NCI-H1048 (cell line): ENCODE results near the gene DNAJC10.
"Not testable (repeated sequence)": the region's sequence is repeated elsewhere in the genome, so short reads cannot be mapped to it uniquely, and the experiment has no call there.

Source experiments
- DNase-seq: peaks from one replicate; lab custom pipeline; 2025; lab: John Stamatoyannopoulos, UW

DNAJC10 gene

DNA sequence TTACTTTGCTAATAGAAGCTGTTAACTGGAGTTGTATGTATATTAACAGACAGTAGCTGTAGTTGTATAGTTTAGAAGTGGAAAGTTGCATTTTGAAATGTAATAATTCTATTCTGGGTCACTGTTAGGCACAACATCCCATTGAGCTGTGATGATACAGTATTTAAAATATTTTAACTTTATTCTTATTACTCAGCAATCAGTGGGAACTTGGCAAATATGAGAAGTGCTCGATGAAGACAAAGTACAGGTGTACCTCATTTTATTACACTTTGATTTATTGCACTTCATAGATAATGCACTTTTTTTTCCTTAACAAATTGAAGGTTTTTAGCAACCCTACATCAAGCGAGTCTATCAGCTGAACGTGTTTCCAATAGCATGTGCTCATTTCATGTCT, 8.6 kb downstream of the DNAJC10 start:
- no peak for DNase-seq

DNA sequence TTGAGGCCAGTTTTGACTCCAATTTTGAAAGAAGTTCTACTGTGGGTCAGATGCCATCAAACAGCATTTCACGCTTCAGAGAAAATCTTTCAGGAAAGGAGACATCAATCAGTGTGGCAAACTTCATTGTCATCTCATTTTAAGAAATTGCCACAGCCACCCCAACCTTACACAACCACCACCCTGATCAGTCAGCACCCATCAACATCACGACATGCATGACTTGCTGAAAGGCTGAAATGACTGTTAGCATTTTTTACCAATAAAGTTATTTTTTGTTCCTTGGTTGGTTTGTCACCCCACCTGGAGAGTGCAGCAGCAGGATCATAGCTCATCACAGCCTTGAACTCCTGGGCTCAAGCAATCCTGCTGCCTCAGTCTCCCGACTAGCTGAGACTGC, 10.4 kb downstream of the DNAJC10 start:
- DNase-seq: no peak

DNA sequence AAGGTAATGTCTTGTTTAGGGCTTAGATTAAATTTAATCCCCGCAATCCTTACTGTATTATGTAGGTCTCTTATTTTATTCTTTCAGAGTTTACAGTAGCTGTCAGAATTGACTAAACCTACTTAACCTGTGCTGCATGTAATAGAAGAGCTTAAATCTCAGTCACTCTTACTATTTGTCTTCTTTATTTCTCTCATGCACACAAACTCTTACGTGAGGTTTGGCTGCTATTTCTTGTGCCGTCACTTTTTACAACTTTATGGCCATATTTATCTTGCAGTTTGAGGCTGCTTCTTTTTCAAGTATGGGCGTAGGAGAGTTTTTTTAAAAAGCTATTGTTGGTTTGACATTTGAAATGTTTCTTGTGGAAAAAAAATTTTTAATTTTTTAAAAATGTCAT, 12.0 kb downstream of the DNAJC10 start:
- DNase-seq: no peak

DNA sequence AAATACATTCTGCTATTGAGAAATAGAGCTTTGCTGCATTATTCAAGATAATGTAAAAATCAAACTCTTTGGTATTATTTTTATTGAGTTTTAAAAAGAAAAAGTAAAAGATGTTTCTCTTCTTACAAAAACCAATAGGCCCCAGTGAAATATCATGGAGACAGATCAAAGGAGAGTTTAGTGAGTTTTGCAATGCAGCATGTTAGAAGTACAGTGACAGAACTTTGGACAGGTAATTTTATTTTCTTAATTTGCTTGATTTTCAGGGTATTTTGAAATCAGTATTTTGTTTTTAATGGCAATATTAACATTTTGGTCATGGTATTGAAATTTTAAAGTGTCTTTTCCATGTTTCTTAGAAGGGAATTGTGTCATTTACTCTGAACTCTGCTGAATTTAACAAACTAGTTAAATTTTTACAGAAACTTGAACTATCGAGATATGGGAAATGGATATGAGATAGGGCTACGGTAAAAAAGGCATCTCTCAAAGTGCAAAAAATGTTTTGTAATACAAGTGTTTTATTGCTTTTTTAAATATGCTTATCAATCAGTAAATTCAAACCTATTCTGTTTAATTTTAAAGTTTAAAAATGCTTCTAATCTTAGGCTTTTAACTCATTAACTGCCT, 13.8 kb downstream of the DNAJC10 start:
- DNase-seq: no peak

DNA sequence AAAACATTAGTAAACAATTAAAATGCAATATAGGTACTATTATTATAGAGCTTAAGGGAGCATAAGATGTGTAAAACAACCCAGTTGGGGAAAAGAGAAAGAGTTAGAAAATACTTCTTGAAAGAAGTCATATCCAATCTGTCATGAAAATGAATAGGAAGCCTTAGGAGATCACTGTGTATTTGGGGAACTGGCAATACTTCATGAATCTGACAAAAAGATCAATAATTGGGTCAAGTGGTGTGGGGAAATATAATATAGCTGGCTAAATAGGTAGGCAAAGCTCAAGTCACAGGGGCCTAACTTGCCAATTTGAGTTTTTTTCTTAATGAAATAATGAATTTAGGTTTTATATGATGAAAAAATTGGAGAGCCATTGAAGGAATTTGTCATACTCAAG, 14.4 kb downstream of the DNAJC10 start:
- no peak for DNase-seq

DNA sequence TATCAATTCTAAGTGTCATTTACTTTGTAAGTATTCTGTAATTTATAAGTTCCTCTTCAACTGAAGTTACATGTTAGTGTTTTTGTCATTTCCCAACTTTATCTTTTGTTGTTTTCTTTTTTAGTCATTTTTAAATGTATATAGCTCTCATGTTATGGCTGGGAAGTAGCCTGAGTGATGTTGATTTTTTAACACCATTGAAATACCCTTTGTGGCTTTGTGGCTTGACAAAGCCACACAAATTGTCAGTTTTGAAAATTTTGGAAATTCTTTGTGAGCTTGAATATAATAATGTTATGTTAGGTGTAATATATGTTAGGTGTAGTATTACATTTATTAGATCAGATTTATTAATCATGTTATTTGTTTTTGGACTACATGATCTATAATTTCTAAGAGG, 16.7 kb downstream of the DNAJC10 start:
- DNase-seq: no peak

DNA sequence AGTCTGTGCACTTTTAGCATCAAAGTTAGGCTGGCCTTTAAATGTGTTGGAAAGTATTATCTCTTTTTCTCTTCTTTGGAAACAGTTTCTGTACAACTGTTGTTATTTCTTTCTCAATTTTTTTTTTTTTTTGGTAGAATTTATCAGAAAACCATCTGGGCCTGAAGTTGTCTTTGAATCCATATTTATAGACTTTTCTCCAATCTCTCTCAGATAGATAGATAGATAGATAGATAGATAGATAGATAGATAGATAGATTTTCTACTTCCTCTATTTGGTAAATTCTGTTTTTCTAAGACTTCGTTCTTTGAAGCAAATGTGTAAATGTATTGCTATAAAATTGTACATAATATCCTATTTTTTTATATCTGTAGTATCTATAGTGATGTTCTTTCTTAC, 17.5 kb downstream of the DNAJC10 start:
- no peak for DNase-seq

DNA sequence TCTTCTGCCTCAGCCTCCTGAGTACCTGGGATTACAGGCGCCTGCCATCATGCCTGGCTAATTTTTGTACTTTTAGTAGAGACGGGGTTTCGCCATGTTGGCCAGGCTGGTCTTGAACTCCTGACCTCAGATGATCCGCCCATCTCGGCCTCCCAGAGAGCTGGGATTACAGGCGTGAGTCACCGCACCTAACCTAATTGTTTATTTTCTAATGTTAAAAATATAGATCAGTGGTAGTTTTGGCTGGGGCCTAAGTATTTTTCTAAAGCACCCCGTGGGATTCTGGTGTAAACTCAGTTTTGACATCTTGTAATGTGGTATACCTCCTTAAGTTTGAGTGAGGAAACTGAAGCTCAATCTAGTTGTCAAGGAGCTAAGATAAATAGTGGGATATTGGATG, 20.8 kb downstream of the DNAJC10 start:
- not testable (repeated sequence) for DNase-seq

DNA sequence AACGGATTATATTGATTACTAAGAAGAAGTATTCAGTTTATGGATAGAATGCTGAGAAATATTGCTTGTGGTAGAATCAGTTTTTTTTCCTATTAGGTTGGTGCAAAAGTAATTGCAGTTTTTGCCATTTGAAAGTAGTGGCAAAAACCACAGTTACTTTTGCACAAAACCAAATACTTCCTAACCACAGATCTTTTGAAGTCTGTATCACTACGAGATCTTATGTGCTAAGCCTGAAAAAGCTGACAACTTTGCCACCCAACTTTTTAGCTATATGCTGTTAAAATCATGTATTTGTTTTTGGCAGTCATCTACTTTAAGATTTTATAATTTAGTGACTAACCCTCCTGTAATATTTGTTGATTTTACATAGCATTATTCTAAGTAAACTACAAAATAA, 24.6 kb downstream of the DNAJC10 start:
- no peak for DNase-seq

DNA sequence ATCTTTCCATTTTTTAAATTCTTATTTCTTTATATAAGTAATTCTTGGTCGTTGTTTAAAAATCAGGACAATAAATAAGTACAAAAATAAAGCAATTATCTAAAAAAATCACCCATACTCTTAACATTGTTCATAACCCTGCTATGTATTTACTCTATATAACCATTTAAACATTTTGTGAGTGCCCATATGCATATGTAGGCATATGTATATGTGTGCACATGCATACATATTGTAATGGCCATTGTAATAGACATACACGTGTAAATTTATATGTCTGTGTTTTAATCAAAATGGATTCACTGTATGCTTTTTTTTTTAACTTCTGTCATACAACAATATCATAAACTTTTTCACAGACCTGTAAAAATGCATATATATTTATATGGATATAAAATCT, 25.6 kb downstream of the DNAJC10 start:
- DNase-seq: no peak

DNA sequence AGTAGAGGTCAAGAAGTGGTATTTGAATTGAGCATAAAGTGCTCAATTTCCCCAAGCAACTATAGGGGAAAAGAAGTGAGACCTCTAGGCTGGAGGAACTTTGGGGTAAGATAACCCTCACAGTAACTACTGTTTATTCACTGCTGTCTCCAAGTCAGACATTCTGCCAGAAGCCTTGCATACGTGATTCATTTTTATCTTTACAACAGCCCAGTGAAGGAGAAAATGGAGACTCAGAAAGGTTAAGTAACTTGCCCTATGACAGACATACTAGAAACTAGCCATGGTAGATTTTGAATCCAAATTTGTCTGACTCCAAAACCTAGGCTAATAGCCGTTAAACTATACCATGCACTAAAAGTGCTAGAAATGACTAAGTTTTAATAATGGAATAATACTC, 28.4 kb downstream of the DNAJC10 start:
- no peak for DNase-seq

DNA sequence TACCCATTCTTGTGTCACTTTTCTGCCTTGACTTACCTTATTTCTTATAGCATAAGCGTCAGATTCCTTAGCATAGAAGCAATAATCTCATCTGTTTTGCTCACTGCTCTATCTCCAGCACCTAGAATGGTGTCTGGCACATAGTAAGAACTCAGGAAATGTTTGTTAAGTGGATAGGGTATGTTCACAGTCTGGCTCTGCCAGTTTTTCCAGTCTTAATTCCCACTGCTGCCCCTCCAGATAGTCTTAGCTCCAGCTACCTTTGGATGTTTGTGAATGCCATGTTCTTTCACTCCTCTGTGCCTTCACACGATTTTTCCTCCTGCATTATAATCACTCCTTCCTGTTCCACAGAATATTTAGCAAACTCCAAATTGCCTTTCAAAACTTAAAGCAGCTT, 29.0 kb downstream of the DNAJC10 start:
- DNase-seq: no peak

DNA sequence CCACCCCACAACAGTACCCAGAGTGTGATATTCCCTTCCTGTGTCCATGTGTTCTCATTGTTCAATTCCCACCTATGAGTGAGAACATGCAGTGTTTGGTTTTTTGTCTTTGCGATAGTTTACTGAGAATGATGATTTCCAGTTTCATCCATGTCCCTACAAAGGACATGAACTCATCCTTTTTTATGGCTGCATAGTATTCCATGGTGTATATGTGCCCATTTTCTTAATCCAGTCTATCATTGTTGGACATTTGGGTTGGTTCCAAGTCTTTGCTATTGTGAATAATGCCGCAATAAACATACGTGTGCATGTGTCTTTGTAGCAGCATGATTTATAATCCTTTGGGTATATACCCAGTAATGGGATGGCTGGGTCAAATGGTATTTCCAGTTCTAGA, 29.8 kb downstream of the DNAJC10 start:
- not testable (repeated sequence) for DNase-seq

DNA sequence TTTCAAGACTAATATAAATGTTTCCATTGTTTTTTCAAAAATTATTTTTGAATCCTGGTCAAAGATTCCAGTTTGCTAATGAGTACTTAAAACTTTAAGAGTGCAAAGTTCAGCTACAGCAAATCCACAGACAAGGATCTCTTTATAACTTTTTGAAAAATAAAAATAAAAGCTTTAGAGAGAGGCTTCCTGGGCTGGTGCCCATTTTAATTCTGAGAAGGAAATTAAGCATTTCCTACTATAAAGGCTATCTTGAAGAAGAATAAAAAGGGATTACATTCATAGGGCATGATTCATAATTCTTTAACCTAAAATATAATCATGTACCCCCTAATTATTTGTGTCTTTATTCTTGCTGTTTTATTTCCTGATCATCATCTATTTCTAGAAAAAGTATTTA, 38.2 kb downstream of the DNAJC10 start:
- DNase-seq: no peak

DNA sequence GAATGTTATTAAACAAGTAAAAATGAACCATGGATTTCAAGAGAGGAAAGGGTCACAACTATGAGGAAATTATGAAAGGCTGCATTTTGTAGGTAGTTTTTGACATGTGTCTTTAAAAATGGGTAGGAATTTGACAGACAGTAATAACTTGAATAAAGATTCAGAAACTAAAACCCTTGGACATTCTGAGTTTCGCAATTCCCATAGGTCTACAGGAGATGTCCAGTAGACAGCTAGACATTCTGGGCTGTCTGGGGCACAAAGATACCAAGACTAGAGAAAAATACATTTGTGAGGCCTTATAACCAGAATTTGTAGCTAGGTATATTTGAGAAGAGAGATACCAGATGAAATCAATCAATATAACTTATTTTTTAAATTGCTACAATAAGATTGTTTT, 42.3 kb downstream of the DNAJC10 start:
- DNase-seq: no peak

DNA sequence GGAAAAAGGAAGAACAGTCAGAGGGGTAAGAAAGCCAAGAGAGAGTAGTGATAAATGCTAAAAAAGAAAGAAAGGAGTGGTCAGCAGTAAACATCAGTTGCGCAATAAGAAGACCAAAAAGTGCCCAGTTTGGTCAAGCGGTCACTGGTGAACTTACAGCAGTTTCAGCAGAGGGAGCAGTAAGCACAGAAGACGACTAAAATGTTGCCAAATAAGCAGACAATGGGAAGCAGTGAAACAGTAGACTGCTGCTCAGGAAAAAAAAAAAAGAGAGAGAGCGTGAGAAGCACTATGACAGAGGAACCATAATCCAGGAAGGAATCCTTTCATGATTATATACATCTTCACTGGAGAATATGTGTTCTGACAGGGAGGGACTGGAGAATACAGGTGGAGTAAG, 45.8 kb downstream of the DNAJC10 start:
- DNase-seq: no peak

DNA sequence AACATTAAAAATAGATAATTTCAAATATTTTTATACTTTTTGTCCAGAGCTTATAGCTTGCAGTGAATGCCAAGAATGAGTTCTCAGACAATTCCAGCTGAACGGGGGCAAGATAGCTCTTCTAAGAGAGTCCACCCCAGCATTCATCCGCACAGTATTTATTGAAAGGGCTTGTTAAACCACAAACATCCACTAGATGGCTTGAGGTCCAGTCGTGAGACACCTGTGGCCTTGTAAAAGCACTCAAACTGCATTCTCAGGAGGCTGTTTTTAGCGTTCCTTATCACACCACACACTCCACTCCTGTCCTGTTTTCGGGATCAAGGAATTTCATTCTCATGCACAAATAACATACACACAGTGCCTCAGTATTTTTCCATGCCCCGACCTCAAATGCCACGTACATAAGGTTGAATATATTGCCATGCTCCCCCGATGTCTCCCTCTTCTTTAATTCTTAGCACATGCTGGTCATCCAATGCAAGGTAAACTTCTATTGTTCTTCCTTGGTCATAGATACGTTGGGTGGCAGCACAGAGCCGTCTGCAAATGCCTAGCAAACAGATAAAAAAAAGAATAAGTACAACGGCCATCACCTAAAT, 47.4 kb downstream of the DNAJC10 start:
- DNase-seq: no peak

DNA sequence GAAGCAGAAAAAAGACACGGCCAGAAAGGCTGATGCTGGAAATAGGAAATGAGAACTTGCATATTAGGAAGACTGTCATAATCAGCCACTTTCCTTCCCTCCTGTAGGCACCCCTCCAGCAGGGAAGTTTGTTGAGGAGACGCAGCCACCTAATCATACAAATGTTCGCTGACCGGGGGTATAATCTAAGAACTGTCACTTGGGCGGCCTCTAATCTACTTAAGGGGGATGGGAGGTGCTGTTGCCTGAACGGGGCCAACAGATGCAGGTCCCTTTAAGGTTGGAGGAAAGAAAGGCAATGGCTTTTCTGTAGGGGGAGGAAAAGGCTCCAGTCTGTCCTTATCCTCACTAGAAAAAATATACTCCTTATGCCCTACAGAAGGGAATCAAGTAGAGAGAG, 50.6 kb downstream of the DNAJC10 start:
- DNase-seq: no peak

DNA sequence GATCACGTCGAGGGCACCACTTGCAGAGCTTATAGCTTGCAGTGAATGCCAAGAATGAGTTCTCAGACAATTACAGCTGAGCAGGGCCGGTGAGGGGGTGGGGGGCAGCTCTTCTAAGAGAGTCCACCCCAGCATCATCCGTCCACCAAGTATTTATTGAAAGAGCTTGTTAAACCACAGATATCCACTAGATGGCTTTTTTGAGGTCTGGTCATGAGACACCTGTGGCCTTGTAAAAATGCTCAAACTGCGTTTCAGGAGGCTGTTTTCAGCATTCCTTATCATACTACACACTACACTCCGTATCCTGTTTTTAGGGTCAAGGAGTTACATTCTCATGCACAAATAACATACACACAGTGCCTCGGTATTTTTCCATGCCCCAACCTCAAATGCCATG, 51.5 kb downstream of the DNAJC10 start:
- DNase-seq: no peak

DNA sequence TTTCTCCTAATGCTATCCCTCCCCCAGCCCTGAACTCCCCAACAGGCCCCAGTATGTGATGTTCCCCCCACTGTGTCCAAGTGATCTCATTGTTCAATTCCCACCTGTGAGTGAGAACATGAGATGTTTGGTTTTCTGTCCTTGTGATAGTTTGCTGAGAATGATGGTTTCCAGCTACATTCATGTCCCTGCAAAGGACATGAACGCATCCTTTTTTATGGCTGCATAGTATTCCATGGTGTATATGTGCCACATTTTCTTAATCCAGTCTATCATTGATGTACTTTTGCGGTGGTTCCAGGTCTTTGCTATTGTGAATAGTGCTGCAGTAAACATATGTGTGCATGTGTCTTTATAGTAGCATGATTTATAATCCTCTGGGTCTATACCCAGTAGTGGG, 52.9 kb downstream of the DNAJC10 start:
- not testable (repeated sequence) for DNase-seq

DNA sequence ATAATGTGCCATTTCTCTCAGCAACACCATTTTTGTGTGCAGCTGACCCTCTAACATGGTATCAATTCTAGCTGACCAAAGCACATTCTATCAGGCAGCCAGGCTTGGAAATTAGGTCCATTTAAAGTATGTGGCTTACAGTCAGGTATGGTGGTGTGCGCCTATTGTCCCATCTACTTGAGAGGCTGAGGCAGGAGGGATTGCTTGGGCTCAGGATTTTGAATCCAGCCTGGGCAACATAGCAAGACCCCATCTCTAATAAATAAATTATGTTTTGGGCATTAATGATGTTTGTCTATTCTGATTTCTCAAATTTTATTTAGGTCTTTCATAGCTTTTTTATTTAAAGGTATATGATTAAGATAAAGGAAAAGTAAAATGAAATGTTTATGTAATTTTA, 63.3 kb downstream of the DNAJC10 start:
- no peak for DNase-seq

DNA sequence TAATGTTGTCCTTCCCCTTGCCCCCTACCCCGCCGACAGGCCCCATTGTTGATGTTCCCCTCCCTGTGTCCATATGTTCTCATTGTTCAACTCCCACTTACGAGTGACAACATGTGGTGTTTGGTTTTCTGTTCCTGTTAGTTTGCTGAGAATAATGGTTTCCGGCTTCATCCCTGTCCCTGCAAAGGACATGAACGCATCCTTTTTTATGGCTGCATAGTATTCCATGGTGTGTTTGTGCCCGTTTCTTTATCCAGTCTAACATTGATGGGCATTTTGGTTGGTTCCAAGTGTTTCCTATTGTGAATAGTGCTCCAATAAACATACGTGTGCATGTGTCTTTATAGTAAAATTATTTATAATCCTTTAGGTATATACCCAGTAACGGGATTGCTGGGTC, 65.0 kb downstream of the DNAJC10 start:
- not testable (repeated sequence) for DNase-seq

DNA sequence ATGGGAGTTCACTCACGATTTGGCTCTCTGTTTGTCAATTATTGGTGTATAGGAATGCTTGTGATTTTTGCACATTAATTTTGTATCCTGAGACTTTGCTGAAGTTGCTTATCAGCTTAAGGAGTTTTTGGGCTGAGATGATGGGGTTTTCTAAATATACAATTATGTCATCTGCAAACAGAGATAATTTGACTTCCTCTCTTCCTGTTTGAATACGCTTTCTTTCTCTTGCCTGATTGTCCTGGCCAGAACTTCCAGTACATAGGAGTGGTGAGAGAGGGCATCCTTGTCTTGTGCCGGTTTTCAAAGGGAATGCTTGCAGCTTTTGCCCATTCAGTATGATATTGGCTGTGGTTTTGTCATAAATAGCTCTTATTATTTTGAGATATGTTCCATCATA, 66.6 kb downstream of the DNAJC10 start:
- not testable (repeated sequence) for DNase-seq

DNA sequence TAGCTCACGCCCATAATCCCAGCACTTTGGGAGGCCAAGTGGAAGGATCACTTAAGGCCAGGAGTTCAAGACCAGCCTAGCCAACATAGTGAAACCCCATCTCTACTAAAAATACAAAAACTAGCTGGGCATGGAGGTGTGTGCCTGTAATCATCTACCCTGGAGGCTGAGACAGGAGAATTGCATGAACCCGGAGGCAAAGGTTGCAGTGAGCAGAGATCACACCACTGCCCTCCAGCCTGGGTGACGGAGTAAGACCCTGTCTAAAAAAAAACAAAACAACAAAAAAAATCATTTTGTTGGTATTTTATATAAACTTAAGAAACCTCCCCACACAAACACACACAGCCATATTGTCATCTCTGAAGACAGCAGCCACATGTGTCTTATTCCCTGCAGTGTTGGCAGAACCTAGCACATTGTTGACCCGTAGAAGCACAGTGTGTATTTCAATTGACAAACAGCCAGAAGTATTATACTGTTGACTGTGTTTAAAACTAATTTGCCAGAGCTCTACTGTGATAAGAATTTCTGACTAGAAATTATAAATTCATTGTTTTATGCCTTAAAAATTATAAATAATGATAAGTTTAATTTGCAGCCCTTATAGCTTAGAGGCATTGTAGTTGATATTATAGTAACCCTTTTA, 68.1 kb downstream of the DNAJC10 start:
- DNase-seq: no peak
